ENCODE measurements around the gene TM4SF4. TPM values are rescaled to one million over a fixed set of nuclear protein-coding genes. Genes with fewer than 3 reads are reported as not detected.

TM4SF4 gene
- total RNA-seq, 1 donor from 2014 or later, result 0.49 TPM

DNA sequence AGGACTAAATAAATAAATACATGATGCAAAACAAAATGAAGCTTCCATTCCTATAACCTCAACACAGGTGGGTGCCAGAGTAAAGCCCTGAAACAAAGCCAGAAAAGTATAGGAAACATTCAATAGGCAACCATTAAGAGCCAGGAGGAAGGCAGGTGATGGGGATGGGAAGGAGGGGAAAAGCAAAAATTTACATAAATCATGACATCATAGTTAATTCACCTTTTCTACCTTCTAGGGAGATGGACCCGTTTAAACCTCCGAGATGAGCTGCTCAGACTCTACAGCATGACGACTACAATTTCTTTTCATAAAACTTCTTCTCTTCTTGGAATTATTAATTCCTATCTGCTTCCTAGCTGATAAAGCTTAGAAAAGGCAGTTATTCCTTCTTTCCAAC lies 27.9 kb downstream of the TM4SF4 start:
- intact Hi-C loops (cut with DNase I), result no loop called here
- TF ChIP-seq CTCF (IDR thresholded peaks at IDR 0.05), result no peak
- Histone ChIP-seq H3K4me3 (no peak overlapping the region), H3K36me3 (no peaks in the 10 kb centered on the region), H3K4me1 (peaks cover 4% of the 10 kb centered on the region), H3K9me3 (no peaks in the 10 kb centered on the region), H3K27ac (no peak overlapping the region), H3K27me3 (no peaks in the 10 kb centered on the region)
- no peak for DNase-seq
- ATAC-seq, result no peak

GRCh38 chr3:149506540-149506939 lies 32.0 kb downstream of the TM4SF4 start:
- no peaks in the 10 kb centered on the region for H3K9me3 ChIP-seq
- no peaks in the 10 kb centered on the region for H3K36me3 ChIP-seq
- no peak overlapping the region for H3K27ac ChIP-seq
- intact Hi-C loops (cut with DNase I), result no loop called here
- H3K4me1 ChIP-seq, result peaks cover 17% of the 10 kb centered on the region
- H3K27me3 ChIP-seq, result no peaks in the 10 kb centered on the region
- ATAC-seq, result no peak
- H3K4me3 ChIP-seq, result no peak overlapping the region
- no peak for TF ChIP-seq CTCF (IDR thresholded peaks at IDR 0.05)
- DNase-seq, result no peak

- H3K9me3 ChIP-seq, result no peaks in the 10 kb centered on the region
- H3K4me1 ChIP-seq, result peaks cover 19% of the 10 kb centered on the region
- H3K4me3 ChIP-seq, result no peak overlapping the region
- H3K27ac ChIP-seq, result peak overlapping the region; percentile 73
- TF ChIP-seq CTCF (IDR thresholded peaks at IDR 0.05), result no peak
- no peaks in the 10 kb centered on the region for H3K36me3 ChIP-seq
- no peak for DNase-seq
- intact Hi-C loops (cut with DNase I), result no loop called here
- H3K27me3 ChIP-seq, result no peaks in the 10 kb centered on the region
- ATAC-seq, result no peak
These were observed 32.5 kb downstream of the TM4SF4 start for GRCh38 chr3:149506965-149507364.

- Histone ChIP-seq H3K9me3 (no peaks in the 10 kb centered on the region), H3K4me3 (peak overlapping the region; percentile 18), H3K36me3 (no peaks in the 10 kb centered on the region), H3K27ac (peak overlapping the region; percentile 73), H3K27me3 (no peaks in the 10 kb centered on the region), H3K4me1 (peaks cover 21% of the 10 kb centered on the region)
- ATAC-seq (peak; percentile 77), DNase-seq (no peak)
- TF ChIP-seq CTCF (IDR thresholded peaks at IDR 0.05), result no peak
- intact Hi-C loops (cut with DNase I), result no loop called here
These were observed 33.2 kb downstream of the TM4SF4 start for GRCh38 chr3:149507491-149508324.

GRCh38 chr3:149509526-149509925 lies 35.0 kb downstream of the TM4SF4 start:
- TF ChIP-seq CTCF (IDR thresholded peaks at IDR 0.05), result no peak
- no peak for DNase-seq

More at GRCh38 chr3:149509526-149509925, 35.0 kb downstream of the TM4SF4 start:
- Histone ChIP-seq H3K27me3 (no peaks in the 10 kb centered on the region), H3K4me3 (no peak overlapping the region), H3K27ac (no peak overlapping the region), H3K36me3 (no peaks in the 10 kb centered on the region), H3K9me3 (no peaks in the 10 kb centered on the region), H3K4me1 (peaks cover 21% of the 10 kb centered on the region)
- no peak for ATAC-seq
- intact Hi-C loops (cut with DNase I), result no loop called here
